Caco-2 (cell line): ENCODE results near the gene CHST9. TPM values are rescaled to one million over a fixed set of nuclear protein-coding genes. Genes with fewer than 3 reads are reported as not detected.

ENCODE experiments used
- BruUV-seq: library from RNA; stranded (reverse); fragments of 400-500 nt; replicated peaks from 2 replicates; lab custom pipeline; 2021; lab: Mats Ljungman, UMichigan
- CTCF ChIA-PET: fragments of 300-600 bp; sonication (Branson Sonifier 250); formaldehyde crosslinking; loops from one replicate; lab custom pipeline; 2022; ENCODE audit warnings: antibody characterized with exemption; lab: Charles Lee
- POLR2A ChIA-PET: fragments of 300-600 bp; sonication (Branson Sonifier 250); formaldehyde crosslinking; loops from one replicate; lab custom pipeline; 2022; ENCODE audit warnings: antibody characterized with exemption; lab: Charles Lee
- DNase-seq, 2 experiments: peaks; one replicate each; pipeline versions ENCODE4 v3.0.0 to v3.0.0-alpha.2; 2020 to 2022
- H3K27me3 ChIP-seq: replicated peaks from 2 replicates; pipeline ENCODE4 v1.6.0; 2011; ENCODE audit warnings: low read length; ENCODE audit not compliant: control insufficient read depth, insufficient read depth
- H3K36me3 ChIP-seq: 2 replicates; pipeline ENCODE4 v1.5.1; 2011; ENCODE audit warnings: low read length; ENCODE audit not compliant: control insufficient read depth, insufficient read depth
- H3K4me1 ChIP-seq: fragments of 250-450 bp; sonication (Bioruptor Pico); 2 replicates; pipeline ENCODE4 v1.5.1; 2020; ENCODE audit warnings: mild to moderate bottlenecking
- H3K4me3 ChIP-seq: 2 replicates; pipeline ENCODE4 v1.5.1; 2011; ENCODE audit warnings: low read depth, mild to moderate bottlenecking, control low read depth, low read length
- H3K9me3 ChIP-seq: fragments of 250-450 bp; sonication (Bioruptor Pico); 2 replicates; pipeline ENCODE4 v1.5.1; 2020; ENCODE audit warnings: mild to moderate bottlenecking, moderate library complexity
- H3K27ac Mint-ChIP-seq: one replicate; pipeline ENCODE4 v1.8.0; 2022; ENCODE audit warnings: mixed read lengths; ENCODE audit not compliant: unreplicated experiment
- H3K27me3 Mint-ChIP-seq: one replicate; pipeline ENCODE4 v1.8.0; 2022; ENCODE audit warnings: mixed read lengths; ENCODE audit not compliant: insufficient read depth, unreplicated experiment
- H3K36me3 Mint-ChIP-seq: one replicate; pipeline ENCODE4 v1.8.0; 2022; ENCODE audit warnings: mild to moderate bottlenecking, mixed read lengths; ENCODE audit not compliant: insufficient read depth, unreplicated experiment
- H3K4me1 Mint-ChIP-seq: one replicate; pipeline ENCODE4 v1.8.0; 2022; ENCODE audit warnings: low read depth, mixed read lengths; ENCODE audit not compliant: unreplicated experiment
- H3K4me3 Mint-ChIP-seq: one replicate; pipeline ENCODE4 v1.8.0; 2022; ENCODE audit warnings: mild to moderate bottlenecking, moderate library complexity, mixed read lengths; ENCODE audit not compliant: unreplicated experiment
- H3K9me3 Mint-ChIP-seq: one replicate; pipeline ENCODE4 v1.8.0; 2022; ENCODE audit warnings: mixed read lengths; ENCODE audit not compliant: unreplicated experiment
- intact Hi-C: fragments of 100-400 bp; cut with micrococcal nuclease; formaldehyde crosslinking; loops from one replicate; pipeline ENCODE4 v1.10.0; 2022; ENCODE audit not compliant: unreplicated experiment
- total RNA-seq: library from RNA; stranded (reverse); gene quantifications from 2 replicates; pipeline ENCODE4 v1.2.3, GENCODE V29; 2022
- TF ChIP-seq, protein P1 (sequence below), 2 experiments: fragments of 200-600 bp in 1 of 2; IDR thresholded peaks; 1 replicate in 1 of 2; 2 replicates in 1 of 2; pipeline versions ENCODE4 v1.5.1 to v1.8.0; 2011 to 2022; ENCODE audit warnings: antibody characterized with exemption in 1 of 2, control low read depth in 1 of 2, inconsistent platforms in 1 of 2, low read depth in 1 of 2, low read length in 1 of 2, mild to moderate bottlenecking in 1 of 2, moderate library complexity in 1 of 2; ENCODE audit not compliant: insufficient read depth in 1 of 2, severe bottlenecking in 1 of 2, unreplicated experiment in 1 of 2

CHST9 gene
- total RNA-seq, 1 experiment from 2014 or later: 26.5 TPM

GRCh38 chr18:26909599-26910290 lies 275.4 kb downstream of the CHST9 start:
- H3K36me3 Mint-ChIP-seq: no peaks in the 10 kb centered on the region
- no peak overlapping the region for H3K4me3 ChIP-seq
- no peaks in the 10 kb centered on the region for H3K4me1 ChIP-seq
- H3K9me3 Mint-ChIP-seq: no peaks in the 10 kb centered on the region
- ChIA-PET POLR2A (no interaction called here), CTCF (no interaction called here)
- no peaks in the 10 kb centered on the region for H3K36me3 ChIP-seq
- H3K27ac Mint-ChIP-seq: no peak overlapping the region
- no peak for DNase-seq
- TF ChIP-seq, protein P1, sequence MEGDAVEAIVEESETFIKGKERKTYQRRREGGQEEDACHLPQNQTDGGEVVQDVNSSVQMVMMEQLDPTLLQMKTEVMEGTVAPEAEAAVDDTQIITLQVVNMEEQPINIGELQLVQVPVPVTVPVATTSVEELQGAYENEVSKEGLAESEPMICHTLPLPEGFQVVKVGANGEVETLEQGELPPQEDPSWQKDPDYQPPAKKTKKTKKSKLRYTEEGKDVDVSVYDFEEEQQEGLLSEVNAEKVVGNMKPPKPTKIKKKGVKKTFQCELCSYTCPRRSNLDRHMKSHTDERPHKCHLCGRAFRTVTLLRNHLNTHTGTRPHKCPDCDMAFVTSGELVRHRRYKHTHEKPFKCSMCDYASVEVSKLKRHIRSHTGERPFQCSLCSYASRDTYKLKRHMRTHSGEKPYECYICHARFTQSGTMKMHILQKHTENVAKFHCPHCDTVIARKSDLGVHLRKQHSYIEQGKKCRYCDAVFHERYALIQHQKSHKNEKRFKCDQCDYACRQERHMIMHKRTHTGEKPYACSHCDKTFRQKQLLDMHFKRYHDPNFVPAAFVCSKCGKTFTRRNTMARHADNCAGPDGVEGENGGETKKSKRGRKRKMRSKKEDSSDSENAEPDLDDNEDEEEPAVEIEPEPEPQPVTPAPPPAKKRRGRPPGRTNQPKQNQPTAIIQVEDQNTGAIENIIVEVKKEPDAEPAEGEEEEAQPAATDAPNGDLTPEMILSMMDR (IDR thresholded peaks at IDR 0.05; ENCODE audit: insufficient read depth in 1 of 2, low read depth in 1 of 2, low read length in 1 of 2, severe bottlenecking in 1 of 2, unreplicated experiment in 1 of 2): no peak
- no peak overlapping the region for H3K4me3 Mint-ChIP-seq
- H3K9me3 ChIP-seq: no peaks in the 10 kb centered on the region
- BruUV-seq: no TSS peak
- intact Hi-C loops: no loop called here
- no peaks in the 10 kb centered on the region for H3K27me3 ChIP-seq
- H3K27me3 Mint-ChIP-seq: no peaks in the 10 kb centered on the region
- no peaks in the 10 kb centered on the region for H3K4me1 Mint-ChIP-seq

- no TSS peak for BruUV-seq
- Histone ChIP-seq H3K4me1 (no peaks in the 10 kb centered on the region), H3K9me3 (no peaks in the 10 kb centered on the region), H3K27me3 (no peaks in the 10 kb centered on the region), H3K4me3 (no peak overlapping the region), H3K36me3 (no peaks in the 10 kb centered on the region)
- ChIA-PET POLR2A (no interaction called here), CTCF (no interaction called here)
- intact Hi-C loops: no loop called here
- H3K9me3 Mint-ChIP-seq: no peaks in the 10 kb centered on the region
- DNase-seq: no peak
- H3K27ac Mint-ChIP-seq: no peak overlapping the region
- no peak overlapping the region for H3K4me3 Mint-ChIP-seq
- no peaks in the 10 kb centered on the region for H3K36me3 Mint-ChIP-seq
- no peaks in the 10 kb centered on the region for H3K27me3 Mint-ChIP-seq
- H3K4me1 Mint-ChIP-seq: no peaks in the 10 kb centered on the region
- TF ChIP-seq, protein P1 (IDR thresholded peaks at IDR 0.05; ENCODE audit: insufficient read depth in 1 of 2, low read depth in 1 of 2, low read length in 1 of 2, severe bottlenecking in 1 of 2, unreplicated experiment in 1 of 2): no peak
Measured at GRCh38 chr18:26908906-26909305, 276.2 kb downstream of the CHST9 start.

DNA sequence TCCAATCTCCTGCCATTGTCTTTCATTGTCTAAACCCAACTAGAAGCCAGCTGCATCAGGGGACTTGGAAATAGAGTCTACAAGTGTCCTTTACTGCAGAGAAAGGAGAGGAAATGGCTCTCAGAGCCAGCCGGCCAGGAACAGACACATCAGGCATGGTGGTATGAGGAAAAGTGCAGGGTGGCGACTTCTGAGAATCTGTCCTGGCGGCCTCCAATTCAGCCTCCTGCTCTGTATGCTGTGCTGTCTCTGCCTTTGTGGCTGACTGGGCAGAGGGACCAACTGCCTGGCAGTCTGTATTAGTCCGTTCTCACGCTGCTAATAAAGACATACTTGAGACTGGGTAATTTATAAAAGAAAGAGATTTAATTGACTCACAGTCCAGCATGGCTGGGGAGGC lies 282.8 kb downstream of the CHST9 start:
- CTCF ChIA-PET: no interaction called here
- H3K9me3 ChIP-seq: no peaks in the 10 kb centered on the region
- Mint-ChIP-seq H3K4me3 (no peak overlapping the region), H3K36me3 (no peaks in the 10 kb centered on the region), H3K27me3 (no peaks in the 10 kb centered on the region), H3K4me1 (no peaks in the 10 kb centered on the region), H3K9me3 (no peaks in the 10 kb centered on the region), H3K27ac (no peak overlapping the region)
- POLR2A ChIA-PET: no interaction called here
- TF ChIP-seq, protein P1 (IDR thresholded peaks at IDR 0.05; ENCODE audit: insufficient read depth in 1 of 2, low read depth in 1 of 2, low read length in 1 of 2, severe bottlenecking in 1 of 2, unreplicated experiment in 1 of 2): no peak
- no peak overlapping the region for H3K4me3 ChIP-seq
- no peaks in the 10 kb centered on the region for H3K4me1 ChIP-seq
- no peaks in the 10 kb centered on the region for H3K36me3 ChIP-seq
- intact Hi-C loops: no loop called here
- no TSS peak for BruUV-seq
- H3K27me3 ChIP-seq: no peaks in the 10 kb centered on the region
- DNase-seq: no peak
